HUES6 (cell line): ENCODE measurements around the gene COL15A1.

ENCODE experiments used
- H3K27ac ChIP-seq: 2 replicates; pipeline ENCODE4 v1.7.0; 2013; ENCODE audit warnings: low read depth, mild to moderate bottlenecking, low read length, inconsistent platforms
- H3K27me3 ChIP-seq: 2 replicates; pipeline ENCODE4 v1.6.1; 2013; ENCODE audit warnings: low read length; ENCODE audit not compliant: control insufficient read depth, insufficient read depth
- H3K36me3 ChIP-seq: 2 replicates; pipeline ENCODE4 v1.6.1; 2013; ENCODE audit warnings: low read length; ENCODE audit not compliant: control insufficient read depth, insufficient read depth
- H3K4me1 ChIP-seq: 2 replicates; pipeline ENCODE4 v1.6.1; 2013; ENCODE audit warnings: low read length; ENCODE audit not compliant: control insufficient read depth, insufficient read depth
- H3K4me3 ChIP-seq: 2 replicates; pipeline ENCODE4 v1.5.1; 2013; ENCODE audit warnings: low read depth, low read length
- H3K9ac ChIP-seq: one replicate; pipeline ENCODE4 v1.6.1; 2013; ENCODE audit warnings: mild to moderate bottlenecking, low read length
- H3K9me3 ChIP-seq: 2 replicates; pipeline ENCODE4 v1.6.1; 2013; ENCODE audit warnings: low read depth, low read length; ENCODE audit not compliant: control insufficient read depth, insufficient read depth

Gene COL15A1

DNA sequence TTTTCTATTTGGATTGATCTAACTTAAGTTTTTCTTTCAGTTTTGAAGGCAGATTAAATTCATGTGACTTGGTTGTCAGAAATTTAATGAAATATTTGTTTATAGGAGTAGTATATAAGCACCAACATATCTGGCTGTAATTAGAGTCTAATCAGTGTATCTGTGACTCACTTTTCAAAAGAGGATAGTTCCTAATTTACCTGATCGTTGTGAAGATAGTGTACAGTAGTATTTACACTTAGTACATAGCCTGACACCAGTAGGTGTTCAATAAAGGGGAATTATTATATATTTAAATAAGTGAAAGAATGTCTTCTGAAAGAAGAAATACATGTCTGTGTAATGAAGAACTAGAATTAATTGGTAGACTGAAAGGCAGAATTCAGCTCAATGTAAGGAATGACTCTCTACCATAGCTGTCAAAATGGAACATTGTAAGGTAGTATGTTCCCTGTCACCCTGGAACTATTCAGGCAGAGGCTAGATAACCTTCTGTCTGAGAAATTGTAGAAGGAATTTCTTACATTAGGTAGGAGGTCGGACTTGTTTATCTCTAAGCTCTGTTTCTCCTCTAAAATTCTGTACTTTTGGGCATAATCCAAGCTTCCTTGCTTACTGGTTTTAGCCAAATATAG is 169.8 kb downstream of the COL15A1 start:
- Histone ChIP-seq H3K27me3 (no peaks in the 10 kb centered on the region), H3K27ac (no peak overlapping the region), H3K9ac (no peak overlapping the region), H3K4me1 (peaks cover 36% of the 10 kb centered on the region), H3K4me3 (no peak overlapping the region), H3K36me3 (0 out of 2 replicates have a peak, but pooled peaks cover 4% of the 10 kb centered on the region), H3K9me3 (no peaks in the 10 kb centered on the region)

DNA sequence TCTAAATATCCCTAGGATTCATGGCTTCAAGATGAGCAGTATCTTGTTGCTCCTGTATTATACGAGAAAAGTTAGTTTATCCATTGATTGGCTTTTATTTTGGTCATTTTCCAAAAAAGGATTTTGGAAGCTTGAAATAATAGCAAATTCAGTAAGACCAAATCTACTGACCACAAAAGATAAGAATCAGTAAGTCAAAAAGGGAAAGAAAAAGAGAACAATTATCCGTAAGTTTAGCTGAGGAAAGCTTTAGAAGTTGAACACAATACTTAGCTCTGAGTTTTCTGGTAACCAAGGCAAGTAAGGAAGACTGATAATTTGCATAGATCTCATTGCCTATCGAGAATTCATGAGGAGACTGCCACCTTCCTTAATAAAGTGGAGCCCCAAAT is 170.3 kb downstream of the COL15A1 start:
- H3K27ac ChIP-seq: no peak overlapping the region
- H3K9me3 ChIP-seq: no peaks in the 10 kb centered on the region

GRCh38 chr9:99114846-99115500 is 171.3 kb downstream of the COL15A1 start:
- Histone ChIP-seq H3K36me3 (0 out of 2 replicates have a peak, but pooled peaks cover 4% of the 10 kb centered on the region), H3K27me3 (no peaks in the 10 kb centered on the region), H3K9me3 (no peaks in the 10 kb centered on the region), H3K4me3 (no peak overlapping the region), H3K27ac (no peak overlapping the region), H3K9ac (no peak overlapping the region), H3K4me1 (peaks cover 36% of the 10 kb centered on the region)

More for the DNA sequence above, 170.3 kb downstream of the COL15A1 start:
- peaks cover 36% of the 10 kb centered on the region for H3K4me1 ChIP-seq
- no peak overlapping the region for H3K9ac ChIP-seq
- H3K36me3 ChIP-seq: 0 out of 2 replicates have a peak, but pooled peaks cover 4% of the 10 kb centered on the region
- no peaks in the 10 kb centered on the region for H3K27me3 ChIP-seq
- no peak overlapping the region for H3K4me3 ChIP-seq

DNA sequence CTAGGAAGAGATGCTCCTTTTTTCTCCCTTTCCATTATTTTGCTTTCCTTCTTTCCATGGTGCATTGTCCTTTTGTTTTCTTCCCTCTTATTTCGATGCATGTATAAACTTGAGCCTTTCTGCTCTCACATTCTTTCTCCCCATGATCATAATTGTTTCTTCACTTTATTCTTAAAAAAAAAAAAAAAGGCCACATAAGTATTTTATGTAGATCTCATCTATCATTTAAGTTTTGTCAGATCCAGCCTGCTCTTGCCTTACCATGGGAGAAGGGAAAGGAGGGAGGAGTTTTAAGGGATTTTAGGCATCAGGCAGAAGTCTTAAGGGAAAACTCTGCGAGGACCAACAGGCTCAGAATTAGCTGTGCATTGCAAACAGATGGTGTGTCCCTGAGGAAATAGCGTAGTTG is 172.3 kb downstream of the COL15A1 start:
- H3K4me3 ChIP-seq: no peak overlapping the region
- no peaks in the 10 kb centered on the region for H3K36me3 ChIP-seq
- H3K9me3 ChIP-seq: no peaks in the 10 kb centered on the region
- no peak overlapping the region for H3K9ac ChIP-seq
- peaks cover 36% of the 10 kb centered on the region for H3K4me1 ChIP-seq
- H3K27me3 ChIP-seq: no peaks in the 10 kb centered on the region
- H3K27ac ChIP-seq: no peak overlapping the region

- no peaks in the 10 kb centered on the region for H3K27me3 ChIP-seq
- no peak overlapping the region for H3K4me3 ChIP-seq
- no peak overlapping the region for H3K9ac ChIP-seq
- H3K4me1 ChIP-seq: peaks cover 14% of the 10 kb centered on the region
- no peaks in the 10 kb centered on the region for H3K36me3 ChIP-seq
- H3K27ac ChIP-seq: no peak overlapping the region
- no peaks in the 10 kb centered on the region for H3K9me3 ChIP-seq
Observed at GRCh38 chr9:99118782-99119466, 175.2 kb downstream of the COL15A1 start.

DNA sequence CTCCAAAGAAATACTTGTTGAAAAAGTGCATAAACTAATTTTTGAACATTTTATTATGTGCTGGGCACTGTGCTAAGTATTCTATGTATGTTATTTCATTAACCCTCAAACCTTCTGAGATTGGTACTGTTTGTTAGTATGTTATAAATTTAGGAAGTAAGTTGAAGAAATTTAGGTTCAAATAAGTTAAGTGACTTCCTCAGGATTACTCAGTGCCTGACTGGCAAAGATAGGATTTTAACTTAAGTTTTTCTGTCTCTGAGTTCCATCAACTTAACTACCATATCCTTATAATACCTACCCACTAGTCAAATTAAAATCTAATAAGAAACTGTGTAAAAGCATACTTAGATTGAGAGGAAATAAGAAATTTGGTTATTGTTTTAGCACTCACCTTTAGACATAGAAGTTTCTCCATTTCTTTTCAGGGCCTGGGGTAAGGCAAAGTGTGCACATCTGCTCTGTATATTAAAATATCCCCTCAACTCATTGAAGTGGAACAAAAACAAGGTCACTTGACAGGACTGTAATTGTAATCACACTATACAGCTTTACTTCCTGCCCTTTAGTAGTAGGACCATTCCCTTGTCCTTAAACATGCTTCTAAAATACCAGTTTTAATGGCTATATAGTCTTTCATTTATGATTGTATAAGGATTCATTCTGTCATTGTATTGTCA is 176.4 kb downstream of the COL15A1 start:
- Histone ChIP-seq H3K9ac (no peak overlapping the region), H3K9me3 (no peaks in the 10 kb centered on the region), H3K27ac (no peak overlapping the region), H3K27me3 (no peaks in the 10 kb centered on the region), H3K4me3 (no peak overlapping the region), H3K4me1 (peaks cover 7% of the 10 kb centered on the region), H3K36me3 (no peaks in the 10 kb centered on the region)
